Epithelial cell of umbilical artery (primary cell): ENCODE results near the gene FPR3. TPM values are rescaled to one million over a fixed set of nuclear protein-coding genes. Genes with fewer than 3 reads are reported as not detected.

Experiments
- total RNA-seq: library from RNA; depleted of rRNA; stranded (reverse); fragments of >200 nt; gene quantifications from 2 replicates; pipeline ENCODE4 v1.2.3, GENCODE V29; 2014

FPR3 gene
- under 0.01 TPM in 1 of 2 replicates, not detected in the other for total RNA-seq

GRCh38 chr19:51794885-51795490 is at the start of gene FPR3:
Gene FPR3, plus strand, starts transcription at chr19:51795157. Its CDS starts 28,592 bp downstream, at chr19:51823749.

DNA sequence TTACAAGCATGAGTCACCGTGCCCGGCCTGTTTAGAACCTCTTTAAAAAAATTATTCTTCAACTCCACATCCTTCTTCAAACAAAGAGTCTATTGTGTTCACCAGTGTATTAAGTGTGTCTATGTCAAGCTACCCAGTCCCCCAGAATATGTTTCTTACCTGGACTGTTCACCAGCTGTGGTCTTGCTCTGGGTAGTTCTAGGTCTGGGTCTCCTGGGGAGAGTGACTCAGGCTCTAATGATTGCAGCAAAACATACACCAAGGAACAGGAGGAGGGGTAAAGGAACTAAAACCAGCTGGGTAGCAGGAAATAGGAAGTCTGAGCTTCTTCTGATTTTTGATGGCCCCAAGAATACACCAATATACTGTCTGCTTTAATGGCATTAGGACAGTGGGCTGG is 43.3 kb upstream of the FPR3 start, which contains the start of gene FPR1:
TSS of gene FPR1 (minus strand) at position 224 of the 400 bp plus-strand sequence. CDS start 4,884 bp downstream, outside the sequence.

GRCh38 chr19:51760697-51761356 is 34.1 kb upstream of the FPR3 start, which contains the start of gene FPR2:
Gene FPR2, plus strand, starts transcription at chr19:51761180. Its CDS starts 7,479 bp downstream, at chr19:51768659.

Other genes with a start within 250 kb of the FPR3 start
- gene ZNF175, start 223.9 kb upstream of the FPR3 start, total RNA-seq, result 2.9 and 6.1 TPM in 2 replicates
- not detected in 2 replicates for gene SIGLEC5, start 164.8 kb upstream of the FPR3 start, total RNA-seq
- gene SIGLEC14, start 148.3 kb upstream of the FPR3 start, total RNA-seq, result not detected in 2 replicates
- 5.2 and 9.4 TPM in 2 replicates for gene SPACA6, start 101.8 kb upstream of the FPR3 start, total RNA-seq
- under 0.01 and 0.15 TPM in 2 replicates for gene HAS1, start 71.2 kb upstream of the FPR3 start, total RNA-seq
- not detected in 2 replicates for gene FPR1, start 43.3 kb upstream of the FPR3 start, total RNA-seq
- gene FPR2, start 34.0 kb upstream of the FPR3 start, total RNA-seq, result not detected in 2 replicates
- 3.9 and 5.2 TPM in 2 replicates for gene ZNF577, start 92.8 kb downstream of the FPR3 start, total RNA-seq
- gene ZNF649, start 109.9 kb downstream of the FPR3 start, total RNA-seq, result 6.8 and 16.0 TPM in 2 replicates
- gene ZNF613, start 132.3 kb downstream of the FPR3 start, total RNA-seq, result 5.2 and 12.5 TPM in 2 replicates
- gene ZNF350, start 191.7 kb downstream of the FPR3 start, total RNA-seq, result 8.8 and 9.0 TPM in 2 replicates
- gene ZNF615, start 213.1 kb downstream of the FPR3 start, total RNA-seq, result 6.5 and 16.7 TPM in 2 replicates
- 11.1 and 11.4 TPM in 2 replicates for gene ZNF614, start 233.2 kb downstream of the FPR3 start, total RNA-seq